NCI-H460 (cell line): ENCODE results near the gene MPPED1. TPM values are rescaled to one million over a fixed set of nuclear protein-coding genes. Genes with fewer than 3 reads are reported as not detected.

Experiments
- DNase-seq: peaks from one replicate; pipeline ENCODE4 v3.0.0-alpha.2; 2016; ENCODE audit warnings: low read depth; ENCODE audit errors: extremely low read depth
- total RNA-seq: library from RNA; depleted of rRNA; stranded (reverse); fragments of >200 nt; shearing (Covaris generic); gene quantifications from 2 replicates; pipeline ENCODE4 v1.2.3, GENCODE V29; 2014

MPPED1 gene
- total RNA-seq, 1 experiment from 2014 or later = not detected

DNA sequence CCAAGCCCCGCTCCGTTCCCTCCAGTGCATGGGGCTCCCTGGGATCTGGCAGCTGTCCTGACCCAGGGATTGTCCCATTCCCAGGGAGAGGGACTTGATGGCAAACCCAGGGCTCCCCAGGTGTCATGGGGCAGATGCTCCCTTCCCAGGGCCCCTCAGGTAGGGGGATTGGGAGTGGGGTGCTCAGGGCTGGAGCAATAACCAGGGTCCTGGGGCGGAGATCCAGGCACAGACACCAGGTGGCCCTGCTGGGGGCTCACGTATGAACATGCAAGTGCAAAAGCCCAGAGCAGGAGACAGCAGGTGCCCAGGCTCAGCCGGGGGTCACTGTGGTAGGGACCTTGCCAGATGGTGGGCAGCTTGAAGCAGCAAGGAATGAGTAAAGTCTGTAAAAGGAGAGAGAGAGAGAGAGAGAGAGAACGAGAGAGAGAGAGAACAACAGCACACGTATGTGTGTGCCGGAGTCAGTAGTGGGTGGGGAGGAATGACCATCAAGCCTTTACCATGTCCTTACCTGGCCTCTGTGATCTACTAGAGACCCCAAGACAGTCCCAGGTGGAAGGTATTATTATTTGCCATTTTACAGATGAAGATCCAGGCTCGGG, 19.3 kb upstream of the MPPED1 start:
- DNase-seq = no peak

DNA sequence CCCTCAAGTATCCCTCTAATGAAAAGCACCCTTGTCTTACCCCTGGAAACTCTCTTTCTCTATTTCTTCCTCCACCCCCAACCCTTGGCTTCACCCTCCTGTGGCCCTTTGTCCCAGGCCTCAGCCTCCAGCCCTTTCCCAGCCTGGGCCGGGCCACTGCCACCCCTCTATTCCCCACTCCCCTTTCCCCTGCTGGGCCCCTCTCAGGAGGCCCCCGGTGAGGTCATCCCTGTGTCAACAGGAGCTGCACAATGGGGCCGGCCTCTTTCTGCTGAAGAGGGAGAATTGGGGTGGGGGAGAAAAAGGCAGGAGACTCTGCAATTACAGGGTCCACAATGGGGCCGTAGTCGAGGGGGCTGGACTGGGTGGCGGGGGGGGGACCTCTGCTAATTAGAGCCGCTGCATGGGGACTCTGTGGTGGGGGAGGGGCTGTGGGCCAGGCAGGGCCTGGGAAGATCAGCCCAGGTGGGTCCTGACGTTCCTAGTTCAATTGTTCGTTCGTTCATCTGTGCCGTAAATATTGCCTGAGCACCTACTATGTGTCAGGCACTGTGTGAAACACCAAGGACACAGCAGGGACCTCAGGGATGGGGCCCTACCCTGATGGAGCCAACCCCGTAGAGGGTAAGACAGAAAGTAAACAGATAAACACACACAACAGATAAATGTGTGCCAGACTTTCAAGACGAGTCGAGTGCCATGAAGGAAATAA, 18.5 kb upstream of the MPPED1 start:
- DNase-seq = no peak

DNA sequence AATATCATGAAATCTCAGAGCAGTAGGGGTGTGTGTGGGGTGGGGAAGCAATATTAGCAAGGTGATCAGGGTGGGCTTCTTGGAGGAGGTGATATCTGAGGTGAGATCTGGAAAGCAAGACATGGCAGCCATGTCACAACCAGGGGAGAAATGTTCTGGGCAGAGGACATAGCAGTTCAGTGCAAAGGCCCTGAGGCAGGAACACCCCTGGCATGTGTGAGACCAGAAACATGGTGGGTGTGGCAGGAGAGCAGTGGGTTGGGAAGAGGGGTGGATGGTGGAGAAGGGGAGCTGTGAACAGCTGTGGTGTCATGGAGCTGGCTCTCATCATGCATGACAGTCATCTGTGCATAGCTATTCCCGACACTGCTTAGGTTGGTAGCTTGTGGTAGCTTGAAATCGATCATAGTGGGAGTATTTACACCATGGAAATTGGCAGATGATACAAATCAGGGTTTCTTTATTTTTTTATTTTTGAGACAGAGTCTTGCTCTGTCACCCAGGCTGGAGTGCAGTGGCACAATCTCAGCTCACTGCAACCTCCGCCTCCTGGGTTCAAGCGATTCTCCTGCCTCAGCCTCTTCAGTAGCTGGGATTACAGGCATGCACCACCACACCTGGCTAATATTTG, 17.9 kb upstream of the MPPED1 start:
- DNase-seq = no peak

DNA sequence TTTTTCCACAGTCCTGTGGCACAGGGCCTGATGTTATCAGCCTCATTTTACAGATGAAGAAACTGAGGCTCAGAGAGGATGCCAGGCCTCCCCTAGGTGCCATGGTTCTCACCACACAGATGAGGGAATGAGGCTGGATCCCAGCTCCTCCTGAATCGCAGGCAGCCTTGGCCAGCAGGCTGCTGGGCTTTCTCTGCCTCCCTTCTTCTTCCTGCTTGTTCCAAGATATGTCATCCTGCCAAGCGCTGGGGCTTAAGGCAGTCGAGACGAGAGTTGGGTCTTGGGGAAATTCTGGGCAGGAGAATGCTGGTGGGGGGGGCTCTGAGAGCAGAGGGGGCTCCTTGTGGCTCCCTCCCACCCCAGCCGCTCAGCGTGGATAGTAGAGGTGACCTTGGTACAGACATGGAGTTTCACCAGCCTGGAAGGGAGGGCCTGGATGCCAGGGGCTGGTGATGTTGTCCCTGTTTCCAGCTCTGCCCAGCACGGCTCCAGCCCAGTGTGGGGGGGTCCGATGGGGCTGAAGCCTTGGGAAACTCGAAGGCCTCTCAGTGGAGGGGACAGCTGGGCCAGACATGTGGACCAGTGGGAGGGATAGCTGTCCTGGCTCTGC, 16.6 kb upstream of the MPPED1 start:
- no peak for DNase-seq

DNA sequence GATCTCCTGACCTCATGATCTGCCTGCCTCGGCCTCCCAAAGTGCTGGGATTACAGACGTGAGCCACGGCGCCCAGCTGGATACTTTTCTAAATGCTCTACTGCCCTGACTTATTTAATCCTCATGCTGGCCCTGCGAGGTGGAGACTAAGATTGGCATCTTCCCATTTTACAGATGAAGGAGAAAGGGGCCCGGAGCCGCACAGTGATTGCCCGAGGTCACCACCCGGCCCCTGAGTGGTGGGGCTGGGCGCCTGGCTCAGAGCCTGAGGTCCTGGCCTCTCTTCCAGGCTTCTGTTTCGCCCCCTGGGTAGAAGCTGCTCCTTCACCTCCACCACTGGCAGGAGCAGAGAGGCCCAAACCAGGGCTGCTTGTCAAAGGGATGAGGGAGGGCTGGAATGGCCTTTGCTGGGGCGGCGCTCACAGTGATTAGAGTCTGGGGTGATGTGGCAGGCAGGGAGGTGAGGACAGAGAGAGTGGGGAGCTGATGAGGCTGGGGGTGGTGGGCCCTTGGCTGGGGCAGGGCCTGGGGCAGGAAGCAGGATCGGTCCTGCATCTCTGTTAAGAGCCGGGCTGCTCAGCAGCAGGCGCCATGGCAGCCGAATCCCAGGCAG, 15.4 kb upstream of the MPPED1 start:
- DNase-seq = no peak

DNA sequence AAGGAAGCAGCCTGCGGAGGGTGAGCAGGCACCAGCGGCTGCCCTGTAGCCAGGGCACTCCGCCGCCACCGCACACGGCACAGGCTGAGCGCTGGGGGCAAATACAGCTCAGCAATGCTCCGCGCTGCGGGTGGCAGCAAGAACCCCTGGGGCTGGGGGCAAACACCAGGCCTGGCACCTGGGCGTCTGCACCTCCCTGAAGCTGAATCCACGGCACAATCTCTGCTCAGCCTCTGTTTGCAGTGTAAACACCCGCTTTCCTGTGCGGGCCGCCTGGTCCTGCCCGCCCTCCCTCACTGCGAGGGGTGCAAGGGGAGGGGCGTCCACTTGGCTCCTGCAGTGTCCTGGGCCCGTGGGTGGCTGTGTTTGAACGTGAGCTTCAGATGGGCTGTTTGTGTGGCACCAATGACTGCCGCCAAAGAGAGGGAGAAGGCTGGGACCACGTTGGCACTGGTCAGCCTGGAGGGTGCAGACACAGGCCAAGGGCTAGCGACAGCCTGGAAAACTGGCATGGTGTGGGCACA, 14.8 kb upstream of the MPPED1 start:
- DNase-seq = no peak

DNA sequence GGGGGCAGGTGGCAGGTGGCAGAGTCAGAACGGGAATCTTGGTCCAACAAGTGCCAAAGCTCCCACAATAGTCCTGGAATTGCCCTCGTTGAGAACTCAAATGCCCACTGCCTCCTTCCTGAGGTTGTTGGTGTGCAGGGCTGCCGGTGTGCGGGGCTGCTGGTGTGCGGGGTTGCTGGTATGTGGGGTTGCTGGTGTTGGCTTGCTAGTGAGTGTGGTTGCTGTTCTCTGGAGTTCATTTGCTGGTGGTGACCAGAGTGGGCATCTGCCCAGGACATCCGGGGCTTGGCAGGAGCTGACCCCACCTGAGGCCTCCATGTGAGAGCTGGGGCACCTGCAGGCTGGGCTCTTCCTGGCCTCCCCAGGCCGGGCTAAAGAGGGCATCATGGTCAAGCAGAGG, 14.0 kb upstream of the MPPED1 start:
- DNase-seq = no peak

DNA sequence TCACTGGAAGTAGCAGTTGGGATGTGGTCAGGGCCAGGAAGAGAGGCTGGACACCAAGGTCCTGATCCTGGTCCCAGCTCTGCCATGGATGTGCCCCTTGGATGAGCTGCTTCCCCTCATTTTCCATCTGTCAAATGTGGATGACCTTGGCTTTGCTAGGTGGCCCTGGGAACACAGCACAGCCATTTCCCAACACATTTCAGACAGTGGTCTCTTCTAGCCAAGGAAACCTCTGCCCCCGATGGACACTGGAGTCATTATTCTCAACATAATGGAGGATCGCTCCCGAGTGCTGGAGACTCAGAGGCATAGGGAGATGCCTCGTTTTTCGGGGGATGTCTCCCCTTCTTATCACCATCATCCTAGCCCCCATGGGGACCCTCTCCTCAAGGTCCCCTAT, 13.6 kb upstream of the MPPED1 start:
- no peak for DNase-seq

DNA sequence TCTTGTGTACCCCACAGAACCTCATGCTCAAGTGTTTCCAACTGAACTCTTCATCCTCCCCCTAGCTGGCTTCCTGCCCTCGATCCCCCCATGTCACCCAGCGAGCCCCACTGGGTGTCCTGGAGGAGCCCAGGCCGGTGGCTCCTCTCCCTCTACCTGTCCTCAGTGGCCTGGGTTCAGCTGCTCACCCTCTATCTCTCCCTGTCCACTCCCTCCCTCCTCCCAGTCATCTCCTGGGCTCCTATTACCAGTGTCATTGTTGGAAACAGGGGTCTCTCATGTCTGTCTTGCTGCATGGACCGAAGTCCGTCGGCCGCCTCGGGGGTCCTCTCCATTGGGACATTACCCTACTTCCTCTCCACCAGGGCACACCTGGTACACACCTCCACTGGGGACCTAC, 12.9 kb upstream of the MPPED1 start:
- DNase-seq = no peak

DNA sequence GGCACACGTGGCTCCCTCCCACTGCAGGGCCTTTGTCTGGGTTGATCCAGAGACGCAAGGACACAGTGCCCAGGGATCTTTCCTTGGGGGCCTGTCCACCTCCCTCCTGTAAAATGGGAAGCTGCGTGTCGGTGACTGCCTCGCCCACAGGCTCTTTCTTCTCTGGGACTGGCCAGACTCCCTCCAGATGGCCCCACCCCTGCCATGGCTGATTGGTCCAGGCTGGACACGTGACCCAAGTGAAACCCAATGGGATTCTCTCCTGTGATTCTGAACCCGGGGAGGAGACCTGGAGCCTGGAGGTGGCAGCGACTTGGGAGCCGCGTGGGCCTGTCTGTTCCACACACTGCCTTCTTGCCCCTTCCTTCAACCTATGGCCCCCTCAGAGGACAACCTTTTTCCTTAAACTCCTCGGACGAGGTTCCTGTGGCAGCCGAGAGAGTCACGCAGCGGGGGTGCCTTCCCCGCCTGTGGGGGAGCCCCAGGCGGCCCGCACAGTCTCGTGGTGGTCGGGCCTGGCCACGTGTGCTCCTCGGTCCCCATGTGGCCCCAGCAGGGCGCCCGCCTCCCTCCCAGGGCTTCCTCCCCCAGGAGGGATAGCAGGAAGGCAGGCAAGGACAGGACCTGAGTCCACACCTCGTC, 12.4 kb upstream of the MPPED1 start:
- no peak for DNase-seq

DNA sequence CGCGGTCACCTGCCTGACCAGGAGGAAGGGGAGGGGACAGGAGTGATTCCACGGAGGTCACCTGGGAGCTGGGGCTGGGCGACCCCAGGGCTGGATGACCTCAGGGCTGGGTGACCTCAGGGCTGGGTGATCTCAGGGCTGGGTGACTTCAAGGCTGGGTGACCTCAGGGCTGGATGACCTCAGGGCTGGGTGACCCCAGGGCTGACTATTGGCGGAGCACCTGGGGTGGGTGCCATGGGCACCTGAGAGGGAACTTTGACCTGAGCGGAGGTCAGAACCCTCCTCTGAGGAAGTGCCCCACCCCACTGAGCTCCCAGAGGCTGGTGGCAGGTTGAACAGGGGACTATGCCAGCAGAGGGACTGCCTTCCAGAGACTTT, 11.8 kb upstream of the MPPED1 start:
- DNase-seq = no peak

DNA sequence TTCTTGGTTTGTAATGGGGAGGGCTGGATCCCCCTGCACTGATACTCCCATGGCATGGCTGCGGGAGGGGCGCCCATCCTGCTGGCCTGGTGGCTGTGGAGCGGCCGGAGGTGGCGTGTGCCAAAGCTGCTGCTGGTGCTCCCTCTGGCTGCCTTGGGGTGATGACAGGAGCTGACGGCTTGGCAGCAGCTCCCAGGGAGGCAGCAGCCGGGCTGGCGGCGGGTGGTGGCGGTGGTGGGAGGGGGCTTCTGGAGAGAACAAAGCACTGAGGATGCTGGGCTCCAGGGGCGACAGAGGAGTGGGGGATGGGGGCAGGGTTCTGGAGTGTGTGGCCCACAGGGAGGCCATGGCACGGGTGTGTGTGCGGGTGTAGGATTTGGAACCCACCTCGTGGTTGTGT, 11.4 kb upstream of the MPPED1 start:
- DNase-seq = no peak

DNA sequence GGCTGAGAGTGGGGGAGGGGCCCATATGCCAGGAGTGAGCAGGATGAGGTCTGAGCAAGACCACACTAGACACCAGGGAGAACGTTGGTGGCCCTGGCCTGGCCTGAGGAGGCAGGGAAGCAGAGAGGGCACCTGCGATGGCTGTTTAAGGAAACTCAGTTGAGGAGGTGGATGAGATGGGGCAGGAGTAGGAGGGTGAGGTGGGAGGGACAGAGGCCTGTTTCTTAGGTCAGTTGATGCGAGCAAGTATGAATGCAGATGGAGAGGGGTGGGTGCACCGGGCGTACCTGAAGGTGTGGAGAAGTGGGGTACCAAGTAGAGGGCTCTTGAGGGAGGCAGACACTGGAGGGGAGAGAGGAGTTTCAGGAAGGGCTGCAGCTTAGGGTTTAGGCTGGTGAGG, 10.6 kb upstream of the MPPED1 start:
- no peak for DNase-seq

DNA sequence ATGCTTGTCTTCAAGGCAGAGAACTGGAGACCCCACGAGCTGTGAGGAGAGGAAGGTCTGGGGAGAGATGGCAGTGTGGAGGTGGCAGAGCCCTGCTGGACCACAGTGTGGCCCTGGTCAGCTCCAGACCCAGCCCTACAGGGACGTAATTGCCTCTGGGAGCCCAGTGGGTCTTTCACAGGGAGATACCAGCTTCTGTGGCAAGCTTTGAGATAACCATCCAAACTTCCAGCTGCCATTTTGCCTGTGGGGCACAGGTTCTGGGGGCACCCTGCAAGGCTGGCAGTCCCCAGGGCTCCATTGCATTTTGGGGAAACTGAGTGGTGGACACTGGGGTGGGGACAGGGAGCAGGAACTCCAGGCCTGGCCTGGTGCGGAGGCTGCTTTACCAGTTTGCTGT, 10.2 kb upstream of the MPPED1 start:
- DNase-seq = no peak

DNA sequence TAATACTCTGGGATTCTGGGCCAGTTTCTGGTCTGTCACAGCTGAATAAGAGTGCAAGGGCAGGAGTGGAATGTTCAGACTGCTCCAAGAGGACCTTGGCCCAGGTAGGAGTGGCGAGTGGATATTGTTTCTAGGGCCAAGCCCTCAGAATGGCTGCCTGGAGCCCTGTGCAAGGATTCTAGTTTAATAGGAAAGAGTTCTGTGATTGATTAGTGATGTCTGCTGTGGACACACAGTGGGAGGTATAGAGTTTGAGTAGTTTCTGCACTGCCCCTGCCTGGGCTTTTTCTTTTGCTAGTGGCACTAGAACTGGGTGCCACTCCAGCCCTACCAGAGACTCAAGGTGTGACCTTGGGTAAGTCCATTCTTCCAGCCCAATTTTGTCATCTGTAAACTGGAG, 9.7 kb upstream of the MPPED1 start:
- no peak for DNase-seq

DNA sequence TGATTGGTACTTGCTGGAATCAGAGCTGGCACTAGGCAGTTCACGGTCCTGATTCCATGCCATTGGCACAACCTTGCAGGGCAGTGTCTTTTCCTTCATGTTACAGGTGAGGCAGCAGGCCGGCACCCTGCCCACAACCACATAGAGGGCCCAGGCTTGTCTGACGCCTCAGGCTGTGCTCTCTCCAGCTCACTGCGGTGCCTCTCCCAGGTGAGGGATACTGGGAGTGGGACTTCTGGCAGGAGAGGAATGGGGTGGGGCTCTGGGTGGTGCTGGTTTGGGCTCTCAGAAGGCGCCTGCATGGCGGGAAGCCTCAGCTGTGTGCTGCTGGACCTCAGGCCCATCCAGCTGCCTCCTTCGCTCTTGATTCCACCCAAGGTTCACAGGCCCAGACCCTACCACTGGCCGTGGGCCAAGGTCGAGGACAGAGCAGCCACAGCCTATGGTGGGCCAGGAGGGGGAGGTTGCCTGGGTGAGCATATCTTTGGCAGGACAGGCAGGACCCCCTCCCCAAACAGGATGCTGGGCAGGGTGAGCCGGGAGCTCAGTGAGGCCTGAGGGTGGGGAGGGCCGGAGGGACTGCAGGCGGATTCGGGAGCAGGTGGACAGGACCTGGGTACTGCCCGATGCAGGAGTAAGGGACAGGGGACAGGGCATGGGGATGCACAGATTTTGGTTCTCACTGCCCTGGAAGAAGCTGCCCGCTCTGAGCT, 7.0 kb upstream of the MPPED1 start:
- no peak for DNase-seq

DNA sequence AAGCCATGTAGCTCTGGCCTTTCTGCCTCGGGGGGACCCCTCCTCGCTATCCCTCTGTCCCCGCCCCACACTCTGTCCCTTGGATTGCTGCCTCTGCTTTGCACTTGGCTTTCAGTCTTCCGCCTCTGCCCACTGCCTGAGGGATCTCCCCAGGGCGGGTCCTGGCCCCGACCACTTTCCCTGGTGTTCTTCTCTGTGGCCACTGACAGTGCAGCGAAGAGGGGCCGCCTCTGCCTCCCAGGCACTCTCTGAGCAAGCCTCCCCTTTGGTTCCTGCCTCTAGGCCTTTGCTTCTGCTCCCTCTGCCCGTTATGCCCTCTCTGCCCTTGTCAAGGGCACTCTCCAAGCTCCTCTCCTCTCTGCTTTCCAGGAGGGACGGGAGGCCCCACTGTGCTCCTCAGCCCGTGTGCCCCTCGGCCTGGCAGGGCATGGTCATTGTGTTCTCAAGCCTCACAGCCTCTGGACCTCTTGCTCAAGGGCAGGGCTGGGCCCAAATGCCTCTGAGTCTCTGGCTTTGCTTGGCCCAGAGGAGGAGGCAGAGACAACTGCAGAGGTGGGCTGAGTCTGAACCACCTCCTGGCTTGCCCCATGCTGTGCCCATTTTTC, 5.5 kb upstream of the MPPED1 start:
- no peak for DNase-seq

DNA sequence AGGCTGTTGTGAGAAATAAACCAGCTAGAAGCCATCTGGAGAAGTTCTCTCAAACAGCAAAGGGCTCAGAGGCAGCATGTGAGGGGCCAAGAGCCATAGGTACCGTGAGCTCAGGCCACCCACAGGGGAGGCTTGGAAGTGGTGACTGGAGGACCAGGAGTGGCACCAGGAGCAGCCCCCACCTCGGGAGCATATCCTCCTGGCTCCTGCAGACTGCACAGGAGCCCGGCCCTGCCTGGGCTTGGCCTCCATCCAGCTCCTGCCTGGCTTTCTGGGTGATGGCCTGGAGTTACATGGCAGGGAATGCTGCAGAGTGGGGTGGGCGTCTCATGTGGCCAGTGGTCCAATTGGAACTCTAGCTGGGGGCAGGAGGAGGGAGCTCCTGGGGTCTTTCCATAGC, 4.2 kb upstream of the MPPED1 start:
- DNase-seq = no peak

DNA sequence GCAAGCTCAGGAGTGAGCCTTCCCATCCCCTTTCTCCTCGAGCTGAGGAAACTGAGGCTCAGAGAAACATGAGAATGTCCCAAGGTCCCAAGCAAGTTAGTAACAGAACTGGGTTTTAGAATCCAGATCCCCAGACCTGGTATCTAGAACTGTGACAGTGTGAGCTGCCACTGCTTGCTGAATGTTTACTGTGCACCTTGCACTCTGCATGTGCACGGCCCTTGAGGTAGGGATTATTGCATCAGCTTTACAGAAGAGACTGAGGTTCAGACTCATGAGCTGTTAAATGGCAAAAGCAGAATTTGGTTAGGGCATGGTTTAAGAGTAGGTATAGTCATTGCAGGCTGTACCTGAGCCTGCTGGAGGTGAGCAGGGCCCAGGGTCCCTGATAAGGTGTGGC, 3.8 kb upstream of the MPPED1 start:
- DNase-seq = no peak

DNA sequence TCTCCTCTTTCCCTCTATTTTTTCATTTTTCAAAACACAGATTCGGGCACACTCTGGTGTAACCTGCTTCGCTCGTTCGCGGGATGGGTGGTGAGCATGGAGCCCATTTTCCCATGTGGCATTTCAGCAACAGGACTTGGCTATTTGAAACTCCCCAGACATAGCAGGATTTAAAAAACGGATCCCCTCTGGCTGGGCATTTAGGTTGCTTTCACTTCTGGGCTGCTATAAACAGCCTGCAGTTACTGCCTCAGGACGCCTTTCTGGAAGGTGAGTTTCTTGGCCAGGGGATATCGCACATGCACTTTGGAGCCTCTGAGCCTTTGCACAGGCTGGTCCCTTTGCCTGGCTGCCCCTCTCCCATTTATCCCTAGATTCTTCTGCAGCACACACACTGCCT, 2.8 kb upstream of the MPPED1 start:
- no peak for DNase-seq
